Measurements from ENCODE around the gene BOK. TPM values are rescaled to one million over a fixed set of nuclear protein-coding genes. Genes with fewer than 3 reads are reported as not detected.

The BOK gene
- polyA plus RNA-seq, 1 donor from 2014 or later: 2.3 TPM

- no peaks in the 10 kb centered on the region for H4K20me1 ChIP-seq (ENCODE audit: insufficient read depth)
- H3K27me3 ChIP-seq (ENCODE audit: insufficient read depth, low read depth, low read length): peaks cover 18% of the 10 kb centered on the region
- H3K9me2 ChIP-seq (ENCODE audit: insufficient read depth, low read length): no peaks in the 10 kb centered on the region
- H3K9me3 ChIP-seq (ENCODE audit: low read length): no peaks in the 10 kb centered on the region
- H3K4me3 ChIP-seq (ENCODE audit: low read length): no peak overlapping the region
- H3K27ac ChIP-seq (ENCODE audit: low read length): no peak overlapping the region
- TF ChIP-seq EP300 (conservative IDR thresholded peaks at IDR 0.05; ENCODE audit: poor library complexity, severe bottlenecking): no peak
- no peak for TF ChIP-seq CTCF (IDR thresholded peaks at IDR 0.05; ENCODE audit: poor library complexity, severe bottlenecking)
- TF ChIP-seq POLR2AphosphoS5 (IDR thresholded peaks at IDR 0.05): no peak
- TF ChIP-seq MXI1 (conservative IDR thresholded peaks at IDR 0.05; ENCODE audit: poor library complexity, severe bottlenecking): no peak
- no peak for TF ChIP-seq TAF1 (IDR thresholded peaks at IDR 0.05; ENCODE audit: low read depth)
- no peak for TF ChIP-seq EZH2 (IDR thresholded peaks at IDR 0.05; ENCODE audit: borderline replicate concordance, insufficient read depth, low read length, poor library complexity, severe bottlenecking)
- no peak for TF ChIP-seq RAD21 (conservative IDR thresholded peaks at IDR 0.05)
- no peak for TF ChIP-seq SMC3 (conservative IDR thresholded peaks at IDR 0.05; ENCODE audit: poor library complexity)
- no peak overlapping the region for H2AFZ ChIP-seq (ENCODE audit: low read depth, low read length)
- H3K79me2 ChIP-seq (replicated peaks; ENCODE audit: insufficient read depth, low read length): no peaks in the 10 kb centered on the region
- no peaks in the 10 kb centered on the region for H3K36me3 ChIP-seq (ENCODE audit: insufficient read depth, low read length)
- H3K4me2 ChIP-seq (ENCODE audit: low read length): no peak overlapping the region
- H3K9ac ChIP-seq (ENCODE audit: low read length): no peak overlapping the region
- H3F3A ChIP-seq (ENCODE audit: insufficient read depth, low read length, poor library complexity, severe bottlenecking): no peaks in the 10 kb centered on the region
These were observed 5.0 kb downstream of the BOK start for GRCh38 chr2:241563571-241563980.

- Histone ChIP-seq H3K9me3 (ENCODE audit: low read length) (no peaks in the 10 kb centered on the region), H3K79me2 (replicated peaks; ENCODE audit: insufficient read depth, low read length) (no peaks in the 10 kb centered on the region), H3K9me2 (ENCODE audit: insufficient read depth, low read length) (no peaks in the 10 kb centered on the region), H3K27ac (ENCODE audit: low read length) (no peak overlapping the region), H3K4me3 (ENCODE audit: low read length) (no peak overlapping the region), H2AFZ (ENCODE audit: low read depth, low read length) (no peak overlapping the region), H3K9ac (ENCODE audit: low read length) (no peak overlapping the region), H3K27me3 (ENCODE audit: insufficient read depth, low read depth, low read length) (peaks cover 15% of the 10 kb centered on the region), H3K36me3 (ENCODE audit: insufficient read depth, low read length) (no peaks in the 10 kb centered on the region), H4K20me1 (ENCODE audit: insufficient read depth) (no peaks in the 10 kb centered on the region), H3F3A (ENCODE audit: insufficient read depth, low read length, poor library complexity, severe bottlenecking) (no peaks in the 10 kb centered on the region), H3K4me2 (ENCODE audit: low read length) (no peak overlapping the region)
- TF ChIP-seq REST (IDR thresholded peaks at IDR 0.05; ENCODE audit: borderline replicate concordance) (no peak), EP300 (conservative IDR thresholded peaks at IDR 0.05; ENCODE audit: poor library complexity, severe bottlenecking) (no peak)
These were observed 5.5 kb downstream of the BOK start for GRCh38 chr2:241563981-241564595.

Measured in neural cell (in vitro differentiated cells).